GDM1 (cell line): ENCODE results near the gene ADSL.
"Not testable (repeated sequence)": the region's sequence is repeated elsewhere in the genome, so short reads cannot be mapped to it uniquely, and the experiment has no call there.

Source experiments
- DNase-seq: peaks from one replicate; lab custom pipeline; 2025; lab: John Stamatoyannopoulos, UW

ADSL gene

DNA sequence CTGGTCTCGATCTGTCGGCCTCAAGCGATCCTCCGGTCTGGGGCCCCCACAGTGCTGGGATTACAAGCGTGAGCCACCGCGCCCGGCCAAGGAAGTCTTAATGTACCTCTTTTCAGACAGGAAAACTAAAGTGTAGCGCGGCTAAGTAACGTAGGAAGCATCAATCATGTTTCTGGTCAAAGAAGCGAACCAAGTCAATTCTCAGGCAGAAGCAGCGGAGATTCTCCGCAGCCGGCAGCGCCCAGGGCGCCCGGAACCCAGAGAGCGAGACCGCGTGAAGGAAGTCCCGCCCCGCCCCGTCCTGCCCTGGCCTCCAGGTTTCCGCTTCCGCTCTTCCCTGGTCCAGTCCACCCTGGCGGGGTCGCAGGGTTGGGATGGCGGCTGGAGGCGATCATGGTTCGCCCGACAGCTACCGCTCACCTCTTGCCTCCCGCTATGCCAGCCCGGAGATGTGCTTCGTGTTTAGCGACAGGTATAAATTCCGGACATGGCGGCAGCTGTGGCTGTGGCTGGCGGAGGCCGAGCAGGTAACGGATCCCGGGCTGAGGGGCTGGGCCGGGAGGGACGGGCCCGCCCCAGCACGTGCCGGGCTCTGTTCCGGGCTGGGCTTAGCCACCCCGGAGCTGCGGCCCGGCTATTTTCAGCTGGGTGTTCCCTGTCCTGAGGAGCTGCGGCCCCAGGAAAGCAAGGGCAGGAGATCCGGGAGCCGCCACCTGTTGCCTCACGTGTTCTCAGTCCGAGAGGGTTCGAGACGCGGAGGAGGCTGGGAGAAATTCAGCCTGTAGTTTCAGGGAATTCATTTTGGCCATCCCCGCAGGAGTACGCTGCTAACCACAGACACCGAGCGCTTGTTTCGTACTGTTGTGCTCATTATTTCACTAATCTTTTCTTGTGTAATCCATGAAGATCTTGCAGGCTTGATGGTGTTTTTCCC is at the start of gene ADSL:
Gene ADSL, plus strand, starts transcription at position 316 of the 934 bp plus-strand sequence. Its CDS starts 59 bp downstream, at position 375.
- DNase-seq = peak; percentile 82

DNA sequence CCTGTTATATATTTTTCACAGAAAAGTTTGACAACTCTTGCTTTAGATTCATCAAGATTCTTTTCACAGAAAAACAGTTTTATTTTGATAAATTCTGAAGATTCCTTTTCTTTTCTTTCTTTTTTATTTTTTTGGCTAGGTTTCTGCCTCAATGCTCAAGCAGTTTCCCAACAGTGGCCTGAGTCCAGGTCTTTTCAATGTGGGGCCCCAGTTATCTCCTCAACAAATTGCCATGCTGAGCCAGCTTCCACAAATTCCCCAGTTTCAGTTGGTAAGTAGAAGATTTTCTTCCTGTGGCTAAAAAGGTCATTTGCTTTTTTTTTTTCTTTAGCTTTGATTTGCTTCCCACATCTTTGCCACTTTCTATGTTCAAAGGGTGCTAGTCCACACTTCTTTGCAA is 46.0 kb upstream of the ADSL start:
- no peak for DNase-seq

DNA sequence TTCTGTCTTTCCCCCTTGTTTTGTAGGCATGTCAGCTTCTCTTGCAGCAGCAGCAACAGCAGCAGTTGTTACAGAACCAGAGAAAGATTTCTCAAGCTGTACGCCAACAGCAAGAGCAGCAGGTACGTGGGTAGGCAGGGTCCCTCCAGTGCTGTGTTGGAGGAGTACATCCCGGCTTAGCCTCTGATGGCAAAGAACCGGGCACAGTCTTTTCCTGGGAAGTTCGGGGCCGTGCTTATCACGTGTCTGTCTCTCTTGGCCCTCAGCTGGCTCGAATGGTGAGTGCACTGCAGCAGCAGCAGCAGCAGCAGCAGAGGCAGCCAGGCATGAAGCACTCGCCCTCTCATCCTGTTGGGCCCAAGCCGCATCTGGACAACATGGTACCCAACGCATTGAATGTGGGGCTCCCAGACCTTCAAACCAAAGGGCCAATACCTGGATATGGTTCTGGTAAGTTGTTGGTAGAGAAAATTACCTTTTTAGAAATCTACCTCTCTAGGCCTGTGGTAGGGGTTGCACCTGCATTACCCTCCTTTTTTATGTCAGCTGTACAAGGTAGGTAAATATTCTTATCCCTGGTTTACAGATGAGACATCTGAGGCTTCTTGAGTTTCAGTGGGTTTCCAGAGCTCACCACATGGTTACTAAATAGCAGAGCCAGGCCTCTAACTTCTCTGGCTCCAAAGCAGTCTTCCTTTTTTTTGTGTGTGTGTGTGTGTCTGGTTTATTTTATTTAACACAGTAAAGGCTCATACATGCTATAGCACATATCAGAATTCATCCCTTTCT is 45.2 kb upstream of the ADSL start:
- no peak for DNase-seq

DNA sequence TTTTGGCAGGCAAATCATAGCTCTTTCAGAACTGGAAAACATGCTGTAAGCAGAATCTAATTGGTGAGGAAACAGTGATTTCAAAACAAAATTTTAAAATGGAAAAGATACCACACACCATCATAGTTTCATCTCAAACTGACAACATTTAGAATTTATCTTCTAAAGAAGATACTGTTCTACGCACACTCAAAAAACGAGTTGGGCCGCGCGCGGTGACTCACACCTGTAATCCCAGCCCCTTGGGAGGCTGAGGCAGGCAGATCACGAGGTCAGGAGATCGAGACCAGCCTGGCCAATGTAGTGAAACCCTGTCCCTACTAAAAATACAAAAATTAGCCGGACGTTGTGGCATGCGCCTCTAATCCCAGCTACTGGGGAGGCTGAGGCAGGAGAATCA is 44.2 kb upstream of the ADSL start:
- DNase-seq = no peak

DNA sequence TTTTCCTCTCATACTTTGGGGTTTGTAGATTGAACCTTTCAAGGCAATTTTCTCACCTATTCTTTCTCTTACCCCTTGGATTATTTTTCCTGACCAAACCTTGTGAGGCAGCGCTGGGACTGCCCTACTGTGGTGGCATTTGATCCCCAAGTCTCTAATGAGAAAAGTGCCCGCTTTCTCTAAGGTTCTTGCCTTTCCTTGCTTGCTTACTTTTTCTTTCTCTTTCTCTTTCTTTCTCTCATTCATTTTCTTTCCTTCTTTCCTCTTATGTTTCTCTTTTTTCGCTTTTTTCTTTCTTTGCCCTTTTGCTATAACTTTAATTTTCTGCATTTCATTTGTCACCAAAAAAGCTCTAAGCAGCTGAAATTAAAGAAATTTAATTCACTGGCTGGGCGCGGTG is 40.7 kb upstream of the ADSL start:
- DNase-seq = no peak

DNA sequence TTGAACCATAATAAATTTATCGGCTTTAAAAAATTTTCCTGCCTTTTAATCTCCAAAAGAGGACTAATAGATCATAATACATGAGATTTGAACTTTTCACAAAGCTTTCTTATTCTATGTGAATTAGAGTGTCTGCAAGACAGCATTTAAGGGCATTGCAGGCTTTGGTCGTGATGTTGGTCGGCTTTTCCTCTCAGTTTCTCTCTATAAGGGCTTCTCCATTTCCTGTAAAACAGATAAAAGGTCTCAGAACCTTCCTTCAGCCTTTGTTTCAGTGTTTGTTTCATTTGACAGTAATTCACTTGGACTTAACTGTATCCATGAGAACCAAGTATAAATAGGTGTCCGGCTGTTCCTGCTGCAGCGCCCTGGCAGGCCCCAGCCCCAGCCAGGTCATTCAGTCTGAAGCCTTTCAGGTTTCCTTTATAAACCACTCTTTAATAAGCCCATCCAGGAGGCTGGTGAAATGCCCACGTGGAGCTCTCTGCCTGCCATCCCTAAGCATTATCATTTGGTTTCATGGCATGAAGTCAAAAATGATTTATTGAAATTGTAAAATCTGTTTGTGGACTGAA is 37.2 kb upstream of the ADSL start:
- DNase-seq = no peak

DNA sequence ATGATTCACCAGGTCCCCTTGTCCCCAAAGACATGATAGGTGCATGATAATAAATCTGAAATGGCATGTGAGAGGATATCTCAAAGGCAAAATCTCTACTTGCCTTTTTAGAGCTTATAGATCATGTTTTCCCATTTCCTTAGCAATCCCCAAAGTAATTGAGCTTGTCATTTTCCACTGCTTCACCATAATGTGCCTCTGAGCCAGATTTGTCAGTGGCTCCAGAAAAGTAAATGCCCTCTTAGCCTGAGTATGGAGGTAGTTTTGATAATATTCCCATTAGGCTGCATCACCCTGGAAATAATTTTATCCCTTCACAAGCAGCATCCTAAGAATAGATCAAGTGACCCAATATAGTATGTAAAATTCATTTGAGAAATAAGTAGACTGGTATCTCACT is 36.7 kb upstream of the ADSL start:
- DNase-seq = no peak

DNA sequence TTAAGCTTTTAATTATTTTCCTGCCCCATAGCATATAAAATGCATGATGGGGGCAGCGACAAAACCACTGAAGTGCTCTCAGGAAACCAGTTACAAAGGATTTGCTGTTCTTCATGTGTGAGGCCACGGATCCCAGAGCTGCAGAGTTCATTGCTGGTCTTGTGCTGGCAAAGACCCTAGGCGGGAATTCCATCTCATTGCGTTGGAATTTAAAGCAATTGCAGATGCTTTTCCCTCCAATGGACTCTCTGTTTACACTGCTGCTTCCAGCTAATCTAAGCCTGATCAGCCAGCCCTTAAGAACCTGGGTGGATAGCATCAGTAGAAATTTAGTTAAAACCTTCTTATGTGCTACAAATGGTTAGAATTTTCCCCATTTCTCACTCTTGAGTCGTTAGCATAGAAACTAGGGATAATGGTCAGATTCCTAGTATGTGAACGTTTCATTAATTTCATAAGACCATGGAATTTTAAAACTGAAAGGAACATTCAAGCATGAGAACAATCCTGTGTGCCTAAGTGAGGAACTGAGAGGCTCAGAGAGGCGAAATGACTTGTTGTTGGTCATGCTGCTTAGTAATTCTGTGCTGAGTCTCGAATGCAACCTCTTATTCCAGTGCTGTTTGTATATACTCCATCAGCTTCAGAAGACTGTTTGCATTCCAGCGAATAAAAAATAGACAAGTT is 36.1 kb upstream of the ADSL start:
- DNase-seq = no peak

DNA sequence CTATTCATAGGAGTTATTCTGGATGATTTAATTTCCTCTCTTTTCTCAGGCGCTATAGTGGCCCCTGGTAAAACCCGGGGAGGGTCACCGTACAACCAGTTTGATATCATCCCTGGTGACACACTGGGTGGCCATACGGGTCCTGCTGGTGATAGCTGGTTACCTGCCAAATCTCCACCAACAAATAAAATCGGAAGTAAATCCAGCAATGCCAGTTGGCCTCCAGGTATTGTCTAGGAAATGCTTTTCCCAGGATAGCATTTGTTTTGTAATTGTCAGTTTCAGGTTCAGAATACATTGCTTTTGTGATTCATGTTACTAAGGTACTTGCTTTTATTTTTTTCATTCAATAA is 35.6 kb upstream of the ADSL start:
- no peak for DNase-seq

DNA sequence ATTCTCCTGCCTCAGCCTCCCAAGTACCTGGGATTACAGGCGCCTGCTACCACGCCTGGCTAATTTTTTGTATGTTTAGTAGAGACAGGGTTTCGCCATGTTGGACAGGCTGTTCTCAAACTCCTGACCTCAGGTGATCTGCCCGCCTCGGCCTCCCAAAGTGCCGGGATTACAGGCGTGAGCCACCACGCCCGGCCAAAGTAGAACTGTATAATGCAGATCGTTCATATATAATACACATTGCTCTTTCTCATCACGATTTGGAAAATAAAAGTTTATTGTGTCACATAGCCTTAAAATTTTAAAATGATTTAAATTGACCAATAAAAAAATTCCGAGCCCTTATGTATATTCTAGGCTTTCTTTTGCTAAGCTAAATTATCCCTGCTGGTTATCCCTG is 34.7 kb upstream of the ADSL start:
- not testable (repeated sequence) for DNase-seq

DNA sequence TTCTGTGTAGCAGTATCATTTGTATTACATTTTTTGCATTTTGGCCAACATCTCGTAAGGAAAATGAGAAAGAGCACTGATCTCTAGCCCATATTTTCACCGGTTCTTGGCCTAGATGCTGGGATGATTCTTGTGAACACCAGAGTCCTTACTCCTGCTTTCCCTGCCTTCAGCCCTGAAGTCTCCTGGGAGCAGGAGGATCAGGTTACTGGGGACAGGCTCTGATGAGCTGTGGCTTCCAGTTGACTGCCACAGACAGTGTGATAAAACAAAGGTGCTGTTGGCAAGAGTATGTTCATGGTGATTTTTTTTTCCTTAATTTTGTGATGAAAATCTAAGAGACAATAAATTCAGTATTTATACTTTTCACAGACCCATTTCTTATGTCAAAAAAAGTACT is 34.2 kb upstream of the ADSL start:
- DNase-seq = no peak

DNA sequence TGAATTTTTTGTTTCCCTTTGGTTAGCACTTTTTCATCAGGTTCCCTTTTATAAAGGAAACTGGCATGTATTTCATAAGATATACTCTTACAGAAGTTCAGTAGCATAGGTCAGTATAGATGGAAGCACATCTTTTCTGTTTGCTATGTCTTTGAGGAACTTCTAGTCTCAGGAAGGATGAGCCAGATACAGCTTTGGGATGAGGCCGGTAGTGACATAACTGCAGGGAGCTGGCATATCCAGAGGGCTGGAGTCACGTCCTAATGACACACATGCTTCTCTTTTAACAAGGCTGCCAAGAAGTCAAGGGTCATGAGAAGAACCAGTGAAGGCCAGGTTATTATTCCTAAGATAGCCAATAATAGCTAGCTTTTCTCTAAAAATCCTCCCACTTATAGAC is 33.3 kb upstream of the ADSL start:
- no peak for DNase-seq

DNA sequence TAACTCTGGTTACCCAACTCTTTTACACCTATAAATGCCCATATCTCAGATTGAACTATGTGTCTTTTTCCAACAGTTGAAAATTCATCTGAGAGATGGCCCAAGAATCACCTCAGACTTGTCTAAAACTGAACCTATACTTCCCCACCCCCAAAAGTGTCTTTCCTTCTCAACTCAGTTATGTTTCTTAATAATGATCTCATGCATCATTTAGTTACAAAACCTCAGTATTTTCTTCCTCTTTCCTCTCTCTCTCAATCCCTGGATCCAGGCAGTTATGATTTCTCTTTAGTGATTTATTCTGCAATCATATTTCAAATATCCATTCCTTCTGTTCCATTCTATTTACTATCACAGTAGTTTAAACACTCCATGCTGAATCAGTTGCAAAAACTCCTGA is 32.3 kb upstream of the ADSL start:
- DNase-seq = no peak

DNA sequence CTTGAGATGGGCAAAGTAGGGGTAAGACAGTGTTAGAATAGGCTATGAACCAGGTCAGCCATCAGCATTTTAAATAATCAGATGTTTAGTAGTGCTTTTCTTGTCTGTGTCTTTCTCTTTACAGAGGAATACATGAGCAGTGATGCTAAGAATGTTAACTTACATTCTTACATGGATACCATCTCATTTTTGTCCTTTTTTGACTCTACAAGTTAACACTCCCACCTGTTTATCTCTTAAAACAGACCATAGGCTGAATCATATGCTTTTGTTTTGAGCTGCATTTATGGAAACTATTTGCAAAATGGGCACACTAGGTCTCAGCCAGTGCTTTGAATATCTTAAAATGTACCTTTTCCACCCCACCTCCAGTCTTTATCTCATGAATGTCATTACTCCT is 25.6 kb upstream of the ADSL start:
- no peak for DNase-seq

DNA sequence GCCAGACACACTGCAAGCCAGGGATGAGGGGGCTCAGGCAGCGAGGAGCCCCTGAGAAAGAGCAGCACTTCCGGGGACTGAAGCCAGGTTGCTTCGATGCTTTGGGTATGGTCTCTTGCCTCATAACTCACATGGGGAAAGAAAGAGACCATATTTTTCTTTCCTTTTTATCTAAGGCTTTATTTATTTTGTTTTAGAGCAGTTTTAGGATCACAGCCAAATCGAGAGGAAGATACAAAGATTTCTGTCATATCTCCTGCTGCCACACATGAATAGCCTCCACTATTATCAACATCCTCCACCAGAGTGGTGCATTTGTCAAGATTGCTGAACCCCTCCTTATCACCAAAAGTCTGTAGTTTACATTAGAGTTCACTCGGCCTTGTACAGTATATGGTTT is 24.3 kb upstream of the ADSL start:
- no peak for DNase-seq

DNA sequence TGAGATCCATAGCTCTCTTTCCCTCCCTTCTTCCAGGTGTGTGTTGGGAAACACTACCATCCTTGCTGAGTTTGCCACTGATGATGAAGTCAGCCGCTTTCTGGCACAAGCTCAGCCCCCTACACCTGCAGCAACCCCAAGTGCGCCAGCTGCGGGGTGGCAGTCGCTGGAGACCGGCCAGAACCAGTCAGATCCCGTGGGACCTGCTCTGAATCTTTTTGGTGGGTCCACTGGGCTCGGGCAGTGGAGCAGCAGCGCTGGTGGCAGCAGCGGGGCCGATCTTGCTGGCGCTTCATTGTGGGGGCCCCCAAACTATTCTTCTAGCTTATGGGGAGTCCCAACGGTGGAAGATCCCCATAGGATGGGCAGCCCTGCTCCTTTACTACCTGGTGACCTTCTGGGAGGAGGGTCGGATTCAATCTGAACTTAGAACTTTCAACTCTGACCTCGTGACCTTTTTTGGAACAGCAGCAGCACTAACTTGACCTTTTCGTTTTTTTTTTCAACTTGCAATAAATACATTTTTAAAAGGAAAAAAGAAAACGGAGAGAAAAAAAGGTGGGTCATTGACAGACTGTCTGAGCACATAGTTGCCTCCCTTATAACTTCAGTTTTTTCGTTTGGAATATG is 23.4 kb upstream of the ADSL start:
- no peak for DNase-seq

DNA sequence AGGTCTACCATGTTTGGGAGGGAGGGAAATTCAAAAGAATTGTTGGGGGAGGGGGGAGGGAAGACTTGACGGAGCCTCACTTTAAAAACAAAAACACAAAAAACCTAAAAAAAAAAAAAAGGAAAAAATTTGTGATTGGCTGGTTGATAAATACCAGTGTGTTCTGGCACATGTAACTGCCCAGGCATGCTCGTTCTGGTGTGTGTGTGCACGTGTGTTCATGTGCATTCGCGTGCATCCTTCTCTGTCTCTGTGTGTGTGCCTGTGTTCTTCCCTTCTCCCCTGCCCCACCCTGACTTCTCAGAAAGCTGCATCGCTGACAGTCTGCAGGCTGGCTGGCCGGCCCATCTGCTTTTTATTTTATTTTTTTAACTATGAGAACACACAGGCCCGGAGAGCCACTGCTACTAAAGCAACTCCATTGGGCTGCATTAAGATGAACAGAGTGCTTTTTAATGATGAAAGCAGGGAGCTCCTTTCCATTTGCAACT is 22.6 kb upstream of the ADSL start:
- no peak for DNase-seq

DNA sequence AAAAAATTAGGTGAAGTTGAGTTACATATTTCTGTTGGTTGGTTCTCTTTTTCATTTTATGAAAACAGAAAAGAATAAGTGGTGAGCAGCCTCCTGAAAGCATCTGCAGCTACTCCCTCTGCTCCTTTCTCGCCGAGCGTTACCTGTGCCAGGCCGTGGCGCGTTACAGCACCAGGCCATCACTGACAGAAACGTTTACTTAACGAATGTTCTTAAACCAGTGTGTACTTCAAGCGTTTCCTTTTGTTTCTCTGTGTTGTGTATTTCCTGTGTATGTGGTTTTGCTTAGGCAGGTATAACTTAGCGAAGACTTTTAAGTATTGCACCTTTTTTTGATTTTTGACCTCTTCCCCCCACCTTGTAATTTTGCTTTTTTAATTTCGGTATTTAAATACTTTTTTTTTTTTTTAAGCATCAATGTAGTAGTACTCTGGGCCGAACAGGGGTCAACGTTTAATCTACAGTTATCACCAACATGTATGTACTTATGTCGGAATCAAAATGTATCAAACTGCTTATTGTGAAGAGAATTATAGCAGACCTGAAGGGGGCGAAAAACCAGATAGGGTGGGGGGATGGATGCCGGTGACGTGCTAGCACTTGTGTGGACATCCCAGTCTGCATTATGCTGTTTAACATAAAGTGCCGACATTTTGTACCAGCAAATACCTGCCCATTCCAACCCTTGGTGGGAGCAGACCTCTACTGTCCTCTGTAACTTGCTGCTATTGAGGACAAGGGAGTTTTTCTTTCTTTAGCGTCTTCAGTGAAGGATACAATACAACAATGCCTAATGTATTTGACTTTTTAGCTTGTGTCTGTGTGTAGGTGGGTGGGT is 21.6 kb upstream of the ADSL start:
- no peak for DNase-seq

DNA sequence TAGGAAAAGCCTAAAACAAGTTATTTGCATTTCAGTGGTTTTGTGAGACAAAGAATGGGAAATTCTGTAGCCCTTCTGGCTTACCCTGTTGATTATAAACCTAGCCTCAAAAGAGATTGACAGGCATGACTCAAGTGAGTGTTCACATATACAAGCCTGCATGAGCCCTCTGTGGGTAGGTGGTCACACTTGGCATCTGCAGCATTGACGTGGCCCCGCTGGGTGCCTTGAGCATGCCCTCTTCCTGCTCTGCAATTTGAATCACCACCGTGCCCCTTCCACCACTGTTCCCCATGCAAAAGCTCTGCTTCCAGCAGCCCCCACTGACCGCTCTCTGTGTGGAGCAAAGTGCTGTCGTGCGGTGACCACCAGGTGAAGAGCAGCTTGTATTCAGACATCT is 21.0 kb upstream of the ADSL start:
- no peak for DNase-seq

DNA sequence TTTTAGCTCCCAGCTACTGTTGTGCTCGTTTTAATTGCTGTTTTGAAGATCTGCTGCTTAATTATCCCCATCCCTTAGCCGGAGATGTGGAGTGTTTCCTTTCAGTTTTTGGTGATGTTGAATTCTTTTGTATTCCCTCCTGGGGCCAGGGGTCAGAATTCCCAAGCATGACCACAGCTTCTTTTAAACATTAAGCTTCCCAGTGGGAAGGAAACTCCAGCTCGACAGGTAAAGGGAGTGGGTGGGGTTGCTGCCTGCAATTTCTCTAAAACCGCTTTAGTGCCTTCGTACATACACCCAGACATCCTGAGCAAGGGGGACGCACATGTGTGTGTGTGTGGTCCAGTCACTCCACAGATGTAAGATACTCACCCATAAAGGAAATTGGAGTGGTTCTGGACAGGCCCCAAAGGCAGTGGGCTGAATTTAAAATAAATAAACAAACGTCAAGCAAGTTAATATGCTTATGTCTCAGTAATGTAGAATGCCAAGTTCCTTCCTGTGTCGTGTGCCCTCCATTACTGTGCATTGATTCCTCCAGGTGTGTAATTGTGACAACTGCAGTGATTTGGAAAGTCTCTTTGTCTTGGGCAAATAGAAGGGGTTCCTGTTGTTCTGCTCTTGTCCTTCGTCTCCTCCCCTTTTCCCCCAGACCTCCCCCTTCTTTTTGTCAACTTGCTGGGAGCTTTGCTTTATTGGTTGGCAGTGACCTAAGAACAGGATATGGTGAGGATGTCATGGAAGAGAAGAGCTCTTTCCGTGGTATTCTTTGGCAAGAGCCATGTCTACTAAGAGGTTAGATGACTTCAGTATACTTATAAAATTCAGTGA is 19.2 kb upstream of the ADSL start:
- no peak for DNase-seq
